Endometrium (tissue), 2 donors: Measurements from ENCODE around the gene TMEM198.

Experiments used
- FAIRE-seq: peaks from 2 replicates; lab custom pipeline; 2012; peaks lifted over from hg19 to GRCh38; lab: Jason Lieb, UNC
- donor health status: control.
- donor health status: control.

Gene TMEM198

DNA sequence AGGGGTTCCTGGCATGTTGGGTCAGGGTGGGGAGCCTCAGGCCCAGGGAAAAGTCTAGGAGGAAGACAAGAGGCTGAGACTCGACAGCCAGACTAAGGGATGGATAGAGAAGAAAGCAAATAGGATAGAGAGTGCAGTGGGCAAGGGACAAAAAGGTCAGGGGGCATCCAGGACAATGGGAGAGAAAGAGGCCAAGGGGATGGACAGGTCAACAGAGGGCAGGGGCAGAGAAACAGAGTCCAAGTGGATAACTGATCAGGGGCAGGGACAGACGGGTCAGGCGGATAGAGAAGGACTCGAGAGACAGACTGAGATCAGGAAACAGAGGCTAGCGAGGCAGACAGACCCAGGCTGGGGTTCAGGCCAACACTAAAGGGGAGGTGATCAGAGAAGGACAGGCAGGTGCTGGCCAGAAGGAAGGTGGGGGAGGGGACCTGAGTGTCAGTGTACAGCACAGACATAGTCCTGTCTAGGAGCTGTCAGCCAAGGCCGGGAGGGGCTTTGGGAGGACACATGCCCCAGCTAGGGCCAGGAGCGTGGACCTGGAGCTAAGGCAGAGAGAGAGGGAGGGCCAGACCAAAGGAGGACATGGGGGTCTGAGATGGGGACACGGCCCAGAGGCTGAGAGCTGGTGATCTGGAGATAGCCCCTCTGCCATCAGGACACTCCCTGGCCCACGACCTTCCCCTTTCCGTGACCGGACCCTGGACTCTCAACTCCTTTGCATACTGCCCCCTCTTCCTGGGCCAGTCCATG is 17.3 kb upstream of the TMEM198 start:
- no peak for FAIRE-seq

GRCh38 chr2:219527076-219527394 is 16.8 kb upstream of the TMEM198 start:
- FAIRE-seq: no peak

DNA sequence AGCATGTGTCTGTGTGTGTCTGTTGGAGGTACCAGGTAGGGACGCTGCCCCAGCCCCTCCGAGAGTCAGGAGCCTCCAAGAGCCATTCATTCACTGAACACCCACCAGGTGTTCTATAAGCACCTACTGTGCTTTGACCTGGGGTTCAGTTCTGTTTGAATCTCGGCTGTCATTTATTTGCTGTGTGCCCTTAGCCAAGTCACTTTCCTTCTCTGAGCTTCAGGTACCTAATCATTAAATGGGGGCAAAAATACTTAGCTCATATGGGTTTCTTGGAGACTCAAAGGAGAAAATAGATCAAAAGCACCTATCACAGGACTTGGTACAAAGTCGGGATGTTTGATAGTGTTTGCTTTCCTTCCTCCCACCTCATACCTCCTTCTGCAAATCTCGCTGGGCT is 16.4 kb upstream of the TMEM198 start:
- no peak for FAIRE-seq

DNA sequence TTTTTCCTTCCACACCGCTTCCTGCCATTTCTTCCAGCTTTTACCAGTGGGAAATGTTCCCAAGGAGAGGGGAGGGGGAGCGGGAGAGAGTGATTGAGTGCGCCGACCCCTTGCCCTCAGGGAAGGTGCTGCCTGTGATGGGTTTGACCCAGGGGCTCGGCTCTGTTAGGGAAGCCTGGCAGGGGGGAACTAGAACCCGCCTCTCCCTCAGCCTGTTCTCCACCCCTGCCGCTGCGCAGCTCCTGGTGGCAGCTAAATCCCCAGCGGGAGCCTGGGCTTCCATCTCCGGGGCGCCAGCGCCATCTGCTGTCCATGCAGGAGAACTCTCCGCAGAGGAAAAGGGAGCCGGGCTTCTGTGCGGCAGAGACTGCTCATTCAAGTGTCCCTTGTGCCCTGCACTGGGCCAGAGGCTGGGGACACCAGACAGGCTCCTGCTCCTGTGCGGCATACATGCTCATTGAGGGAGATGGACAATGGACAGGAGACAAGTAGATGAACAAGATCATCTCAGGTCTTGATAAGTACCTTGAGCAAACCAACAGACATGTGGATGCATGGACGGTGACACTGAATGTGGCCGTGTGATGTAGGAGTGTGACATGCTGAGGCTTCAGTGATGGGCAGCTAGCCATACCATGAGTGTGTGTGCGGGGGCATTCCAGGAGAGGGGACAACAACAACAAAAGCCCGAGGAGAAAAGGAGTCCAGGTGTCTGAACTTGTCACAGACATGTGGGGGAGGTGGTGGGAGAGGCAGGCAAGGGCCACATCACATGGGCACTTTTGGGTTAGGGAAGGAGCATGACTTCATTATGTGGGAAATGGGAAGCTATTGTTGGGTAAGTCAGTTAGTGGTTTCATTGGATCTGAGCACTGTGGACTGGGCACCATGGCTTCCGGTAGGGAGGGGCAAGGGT is 13.5 kb upstream of the TMEM198 start:
- peak; percentile 18 for FAIRE-seq

- FAIRE-seq: no peak
Measured at GRCh38 chr2:219531639-219532377, 12.0 kb upstream of the TMEM198 start.

DNA sequence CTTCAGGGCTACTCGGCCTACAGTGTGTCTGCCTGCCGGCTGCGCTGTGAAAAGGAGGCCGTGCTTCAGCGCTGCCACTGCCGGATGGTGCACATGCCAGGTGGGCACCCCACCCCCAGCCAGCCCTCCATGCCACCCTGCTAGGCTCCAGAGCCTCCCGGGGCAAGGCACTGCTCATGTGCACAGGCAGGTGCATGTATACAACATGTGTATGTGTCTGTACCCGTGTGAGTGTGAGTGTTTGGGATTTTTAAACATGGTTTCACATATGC is 11.5 kb upstream of the TMEM198 start:
- FAIRE-seq: no peak

DNA sequence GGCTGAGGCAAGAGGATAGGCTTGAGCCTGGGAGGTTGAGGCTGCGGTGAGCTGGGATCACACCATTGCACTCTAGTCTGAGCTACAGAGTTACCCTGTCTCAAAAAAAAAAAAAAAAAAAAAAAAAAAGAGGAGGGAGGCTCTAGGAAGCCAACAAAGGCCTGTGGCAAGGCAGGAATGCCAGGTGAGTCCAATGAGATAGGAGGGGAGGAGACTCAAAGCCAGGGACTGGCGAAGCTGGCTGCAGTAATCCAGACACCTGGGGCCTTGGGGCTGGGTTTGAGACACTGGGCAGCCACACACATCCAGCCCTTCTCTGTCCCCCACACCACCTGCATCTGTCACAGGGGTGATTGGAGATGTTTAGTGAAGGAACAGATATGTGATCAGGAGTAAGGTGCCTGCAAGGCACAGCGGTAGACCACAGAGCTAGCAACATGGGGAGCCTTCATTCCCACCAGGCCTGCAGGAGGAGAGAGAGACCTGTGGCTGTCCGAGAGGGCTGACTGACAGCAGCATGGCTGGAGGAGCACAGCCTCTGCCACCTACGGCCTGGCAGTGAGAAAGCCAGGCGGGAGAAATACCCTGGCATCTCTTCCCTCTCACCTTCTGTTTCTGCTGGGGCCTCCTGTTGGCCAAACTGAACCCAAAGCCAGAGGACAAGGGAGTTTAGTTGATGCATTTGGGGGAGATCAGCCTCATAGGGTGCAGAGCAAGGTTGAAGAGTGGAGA is 9.7 kb upstream of the TMEM198 start:
- no peak for FAIRE-seq

GRCh38 chr2:219536425-219536824 is 7.4 kb upstream of the TMEM198 start:
- no peak for FAIRE-seq

- no peak for FAIRE-seq
Measured at GRCh38 chr2:219536967-219537366, 6.9 kb upstream of the TMEM198 start.

DNA sequence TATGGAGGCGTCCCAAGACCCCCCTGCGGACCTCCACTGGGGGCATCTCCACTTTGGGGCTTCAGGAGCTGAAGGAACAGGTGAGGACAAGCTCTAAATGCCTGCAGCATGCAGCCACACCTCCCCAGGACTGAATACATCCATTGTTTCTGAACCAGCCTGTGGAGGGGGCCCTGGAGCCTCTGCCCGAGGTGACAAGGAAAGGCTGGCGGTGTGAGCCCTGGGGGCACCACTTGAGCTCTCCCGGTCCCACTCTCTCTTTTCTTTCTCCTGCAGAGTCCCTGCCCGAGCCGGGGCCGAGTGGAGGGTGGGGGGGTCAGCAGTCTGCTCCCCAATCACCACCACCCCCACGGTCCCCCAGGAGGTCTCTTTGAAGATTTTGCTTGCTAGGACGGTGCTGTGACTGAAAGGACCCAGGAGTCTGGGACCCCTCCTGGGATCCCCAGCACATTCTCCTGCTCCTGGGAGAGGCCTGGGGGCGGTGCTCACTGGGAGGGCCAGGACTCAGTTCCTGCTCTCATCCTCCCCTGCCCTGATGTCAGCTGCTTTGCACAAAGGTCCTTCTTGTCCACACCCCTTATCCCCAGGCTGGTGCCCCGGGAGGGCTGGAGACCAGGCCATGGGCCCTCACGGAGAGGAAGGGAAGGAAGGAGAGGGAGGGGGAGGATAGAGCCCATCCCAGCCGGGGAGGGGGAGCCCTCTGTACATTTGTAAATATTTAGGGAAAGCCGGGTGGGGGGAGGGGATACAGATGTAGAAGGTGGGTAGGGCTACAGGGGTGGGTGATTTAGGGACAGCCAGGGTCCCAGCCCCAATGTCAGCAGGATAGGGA is 6.0 kb upstream of the TMEM198 start:
- no peak for FAIRE-seq

DNA sequence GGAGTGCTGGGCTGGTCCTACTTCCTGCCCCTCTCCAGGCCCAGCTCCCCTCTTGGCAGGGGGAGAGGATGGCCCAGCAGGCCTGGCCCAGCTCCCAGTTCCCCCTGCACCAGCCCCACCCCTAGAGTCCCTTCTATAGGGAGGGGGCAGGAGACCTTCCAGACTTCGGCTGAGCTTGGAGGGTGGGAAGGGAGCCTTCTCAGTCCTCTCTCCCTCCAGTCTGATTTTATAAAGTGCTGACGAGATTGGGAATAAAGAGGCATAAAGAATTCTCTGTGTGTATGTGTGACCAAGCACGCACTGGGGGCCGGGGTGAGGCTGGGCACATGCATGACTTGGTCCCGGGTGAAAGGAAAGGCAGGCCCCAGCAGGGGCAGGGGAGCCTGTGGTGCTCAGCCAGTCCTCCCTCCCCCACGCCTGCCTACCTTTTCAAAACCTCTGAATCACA is 5.3 kb upstream of the TMEM198 start:
- no peak for FAIRE-seq

- FAIRE-seq: no peak
Measured at GRCh38 chr2:219538956-219539788, 4.7 kb upstream of the TMEM198 start.

- no peak for FAIRE-seq
Measured at GRCh38 chr2:219539926-219540678, 3.7 kb upstream of the TMEM198 start.

DNA sequence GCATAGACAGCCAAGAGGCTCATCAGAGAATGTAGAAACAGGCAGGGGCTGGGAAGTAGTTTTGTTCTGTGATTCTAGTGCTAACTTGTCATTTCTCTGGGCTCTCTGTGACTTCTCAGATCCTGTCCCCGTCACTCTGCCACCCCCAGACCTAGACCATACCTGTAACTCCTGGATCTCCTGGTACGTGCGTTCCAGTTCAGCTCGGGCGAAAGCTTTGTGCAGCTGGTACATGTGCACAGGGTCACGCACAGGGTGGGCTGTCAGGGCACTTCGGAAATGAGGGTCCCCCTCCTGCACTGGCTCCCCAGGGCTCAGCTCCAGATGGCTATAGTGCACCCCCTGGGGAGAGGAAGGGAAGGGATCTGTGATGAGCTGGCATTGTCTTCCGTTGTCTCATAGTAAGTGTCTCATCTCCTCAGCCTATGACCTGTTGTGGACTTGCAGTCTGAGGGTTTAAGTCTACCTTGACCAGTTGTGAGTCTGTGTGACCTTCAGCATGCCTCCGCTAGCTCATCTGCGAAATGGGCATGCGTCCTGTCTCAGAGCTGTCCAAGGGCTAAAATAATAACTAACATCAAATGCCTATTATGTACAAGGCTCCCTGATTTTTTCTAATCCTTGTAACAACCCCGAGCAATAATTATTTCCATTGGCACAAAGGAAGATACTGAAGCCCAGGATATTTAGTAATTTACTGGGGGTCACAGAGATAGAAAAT is 2.9 kb upstream of the TMEM198 start:
- no peak for FAIRE-seq

DNA sequence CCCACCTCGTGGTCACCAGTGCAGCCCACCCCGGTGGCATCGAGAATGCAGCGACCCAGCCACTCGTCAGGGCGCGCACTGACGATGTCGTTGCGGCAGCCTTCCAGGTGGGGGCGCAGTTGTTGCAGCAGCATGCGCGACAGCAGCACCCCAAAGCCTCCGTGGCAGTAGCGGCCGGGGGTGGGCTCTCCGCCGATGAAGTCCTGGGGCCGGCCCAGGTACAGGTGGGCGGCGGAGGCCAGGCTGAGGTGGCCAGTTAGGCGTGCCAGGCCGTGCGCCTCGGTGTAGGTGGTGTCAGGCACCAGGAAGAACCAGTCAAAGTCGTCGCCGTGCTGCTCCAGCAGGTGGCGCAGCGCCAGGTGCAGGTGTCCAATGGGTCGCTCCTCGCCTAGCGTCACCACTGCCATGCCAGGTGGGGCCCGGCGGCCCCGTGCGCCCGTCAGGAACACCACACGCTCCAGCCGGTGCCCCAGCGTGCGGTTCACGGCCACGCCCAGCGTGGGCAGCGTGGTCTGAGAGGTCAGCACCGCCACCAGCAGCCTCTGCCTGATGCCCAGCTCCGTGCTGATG is 2.1 kb upstream of the TMEM198 start:
- FAIRE-seq: no peak

DNA sequence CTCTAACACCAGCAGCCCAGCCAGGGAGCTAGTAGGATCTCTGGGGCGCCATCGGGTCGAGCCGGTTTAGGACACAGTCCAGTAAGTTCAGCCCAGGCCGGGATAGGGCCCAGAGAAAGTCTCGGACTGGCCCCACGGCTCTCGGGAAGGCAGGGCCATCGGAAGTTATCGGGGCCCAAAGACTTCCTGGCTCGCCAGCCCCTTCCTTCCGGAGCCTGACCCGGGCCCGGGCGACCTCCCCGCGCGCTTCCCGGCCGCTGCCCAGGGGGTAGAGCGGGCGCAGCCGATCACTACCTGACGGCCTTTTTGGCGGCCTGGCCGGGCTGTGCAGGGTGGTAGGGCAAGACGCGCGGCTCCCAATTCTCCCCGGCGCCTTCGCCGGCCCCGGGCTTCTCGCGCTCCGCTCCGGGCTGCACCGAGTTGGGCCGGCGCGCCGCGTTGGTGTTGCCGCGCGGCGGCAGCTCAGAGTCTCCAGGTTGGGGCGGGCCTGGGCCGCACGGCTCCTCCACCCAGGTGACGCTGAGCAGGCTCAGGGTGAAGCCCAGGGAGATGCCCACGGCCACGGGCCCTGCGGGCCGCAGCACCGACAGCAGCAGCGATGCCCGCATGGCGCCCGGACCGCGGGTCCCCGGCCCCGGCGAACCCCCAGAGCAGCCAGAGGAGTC is 765 bp upstream of the TMEM198 start:
- FAIRE-seq: no peak

DNA sequence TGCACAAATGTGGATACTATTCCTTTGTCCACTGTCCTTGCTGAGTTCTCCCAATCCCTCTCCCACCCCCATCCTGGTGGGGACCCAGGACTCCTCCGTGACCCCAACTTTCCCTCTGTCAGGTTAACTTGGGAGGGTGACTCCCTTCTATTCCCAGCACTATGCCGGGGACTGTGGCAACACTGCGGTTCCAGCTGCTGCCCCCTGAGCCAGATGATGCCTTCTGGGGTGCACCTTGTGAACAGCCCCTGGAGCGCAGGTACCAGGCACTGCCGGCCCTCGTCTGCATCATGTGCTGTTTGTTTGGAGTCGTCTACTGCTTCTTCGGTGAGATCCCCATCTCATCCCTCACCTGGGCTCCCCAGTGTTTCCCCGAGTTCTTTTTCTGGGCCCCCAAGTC is 739 bp downstream of the TMEM198 start:
- FAIRE-seq: no peak

- no peak for FAIRE-seq
Measured at GRCh38 chr2:219545295-219545942, 1.6 kb downstream of the TMEM198 start.
